GM08714 (cell line): Measurements from ENCODE around the gene EGF.
"Not testable (repeated sequence)": the region's sequence is repeated elsewhere in the genome, so short reads cannot be mapped to it uniquely, and the experiment has no call there.

ENCODE experiments used
- H3K4me3 ChIP-seq: fragments of 200-500 bp; sonication (Bioruptor generic); 2 replicates; pipeline ENCODE4 v1.5.1; 2014; ENCODE audit warnings: mild to moderate bottlenecking, low read length, inconsistent platforms
- ZNF274 ChIP-seq: IDR thresholded peaks from 2 replicates; pipeline ENCODE4 v1.6.1; 2012; ENCODE audit warnings: mild to moderate bottlenecking, low read depth, low read length

The EGF gene

DNA sequence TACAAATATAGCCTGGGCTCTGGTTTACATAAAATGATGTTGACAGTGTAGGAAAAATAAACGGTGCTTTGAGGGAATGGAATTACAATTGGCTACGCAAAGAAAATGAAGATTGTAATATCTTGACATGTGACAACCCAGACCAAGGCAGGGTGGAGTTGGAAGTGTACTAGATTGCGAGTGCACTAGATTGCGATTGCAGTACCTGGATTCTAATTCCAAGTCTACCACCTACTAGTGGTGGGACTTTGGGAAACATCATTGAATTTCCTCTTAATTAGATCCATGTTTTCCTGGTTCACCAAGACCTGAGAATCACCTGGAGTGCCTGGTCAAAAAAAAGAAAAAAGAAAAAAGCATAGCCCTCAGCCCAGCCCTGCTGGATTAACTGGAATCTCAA is 18.6 kb downstream of the EGF start:
- H3K4me3 ChIP-seq = no peak overlapping the region
- TF ChIP-seq ZNF274 = no peak

- not testable (repeated sequence) for H3K4me3 ChIP-seq
These were observed 24.7 kb downstream of the EGF start for GRCh38 chr4:109937352-109937751.

DNA sequence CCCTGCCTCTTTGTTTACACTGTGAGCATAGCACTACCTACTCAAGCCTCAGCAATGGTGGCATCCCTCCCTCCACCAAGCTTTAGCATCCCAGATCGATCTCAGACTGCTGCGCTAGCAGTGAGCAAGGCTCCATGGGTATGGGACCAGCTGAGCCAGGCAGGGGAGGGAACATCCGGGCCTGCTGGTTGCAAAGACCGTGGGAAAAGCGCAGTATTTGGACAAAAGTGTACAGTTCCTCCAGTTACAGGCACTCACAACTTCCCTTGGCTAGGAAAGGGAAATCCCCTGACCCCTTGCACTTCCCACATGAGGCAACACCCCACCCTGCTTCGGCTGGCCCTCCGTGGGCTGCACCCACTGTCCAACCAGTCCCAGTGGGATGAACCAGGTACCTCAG is 26.5 kb downstream of the EGF start:
- H3K4me3 ChIP-seq = no peak overlapping the region

DNA sequence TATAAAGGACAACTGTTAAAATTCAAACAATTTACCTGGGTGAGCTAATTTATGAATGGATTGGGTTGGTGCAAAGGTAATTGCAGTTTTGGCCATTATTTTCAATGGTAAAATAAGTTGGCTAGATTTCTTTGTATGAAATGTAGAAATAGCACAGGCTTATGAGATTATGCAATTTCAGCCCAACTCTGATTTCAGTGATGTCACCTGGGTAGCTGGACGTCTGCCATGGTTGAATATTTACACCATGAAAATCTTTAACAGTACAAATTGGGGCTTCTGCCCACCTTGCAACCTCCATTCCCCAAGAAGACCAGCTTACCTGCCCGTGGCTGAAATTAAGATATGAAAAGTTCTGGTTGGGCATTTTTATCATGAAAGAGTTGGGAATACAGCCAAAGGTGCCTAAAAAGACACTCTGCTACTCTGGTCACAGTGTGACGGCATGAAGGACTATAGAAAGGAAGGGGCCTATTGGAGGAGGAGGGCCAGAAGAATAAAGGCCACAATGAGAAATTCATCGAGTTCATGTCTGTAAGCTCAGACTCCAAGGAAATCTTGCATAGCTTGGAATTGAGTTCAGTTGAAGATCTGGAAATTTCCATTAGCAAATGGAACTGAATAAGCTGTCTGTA is 29.7 kb downstream of the EGF start:
- no peak for TF ChIP-seq ZNF274

More for the DNA sequence above, 26.5 kb downstream of the EGF start:
- TF ChIP-seq ZNF274 = no peak

DNA sequence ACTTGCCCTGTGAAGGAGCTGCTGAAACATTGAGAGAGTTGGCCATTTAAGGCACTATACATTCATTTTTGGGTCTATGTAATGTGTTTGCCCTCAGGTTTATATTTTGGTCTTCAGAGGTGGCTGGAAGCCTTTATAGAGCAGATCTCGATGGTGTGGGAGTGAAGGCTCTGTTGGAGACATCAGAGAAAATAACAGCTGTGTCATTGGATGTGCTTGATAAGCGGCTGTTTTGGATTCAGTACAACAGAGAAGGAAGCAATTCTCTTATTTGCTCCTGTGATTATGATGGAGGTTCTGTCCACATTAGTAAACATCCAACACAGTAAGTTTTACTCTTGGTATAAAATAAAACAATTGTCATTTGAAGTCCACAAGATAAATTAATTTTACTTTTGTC is 31.1 kb downstream of the EGF start:
- H3K4me3 ChIP-seq = no peak overlapping the region
- no peak for TF ChIP-seq ZNF274

More for the DNA sequence above, 29.7 kb downstream of the EGF start:
- no peak overlapping the region for H3K4me3 ChIP-seq

GRCh38 chr4:109944591-109944990 is 31.9 kb downstream of the EGF start:
- no peak for TF ChIP-seq ZNF274
- no peak overlapping the region for H3K4me3 ChIP-seq

GRCh38 chr4:109945056-109945455 is 32.4 kb downstream of the EGF start:
- TF ChIP-seq ZNF274 = no peak
- H3K4me3 ChIP-seq = no peak overlapping the region

DNA sequence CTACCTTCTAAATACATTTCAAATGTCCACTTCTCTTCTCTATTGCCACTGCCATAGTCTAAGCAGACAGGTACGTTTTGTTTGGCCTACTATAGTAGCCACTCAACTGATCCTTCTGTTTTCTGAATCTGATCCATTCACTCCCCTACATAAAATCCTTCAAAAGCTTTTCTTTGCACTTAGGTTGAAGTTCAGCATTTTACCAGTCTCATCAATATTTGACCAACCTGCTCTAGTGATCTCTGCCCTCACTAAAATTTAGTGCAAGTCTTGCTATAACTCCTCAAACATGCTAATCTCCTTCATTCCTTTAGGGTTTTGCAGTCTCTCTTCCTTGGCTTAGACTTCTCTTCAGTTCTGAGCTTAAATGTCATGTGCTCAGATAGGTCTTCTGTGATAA is 33.4 kb downstream of the EGF start:
- no peak for TF ChIP-seq ZNF274
- no peak overlapping the region for H3K4me3 ChIP-seq

DNA sequence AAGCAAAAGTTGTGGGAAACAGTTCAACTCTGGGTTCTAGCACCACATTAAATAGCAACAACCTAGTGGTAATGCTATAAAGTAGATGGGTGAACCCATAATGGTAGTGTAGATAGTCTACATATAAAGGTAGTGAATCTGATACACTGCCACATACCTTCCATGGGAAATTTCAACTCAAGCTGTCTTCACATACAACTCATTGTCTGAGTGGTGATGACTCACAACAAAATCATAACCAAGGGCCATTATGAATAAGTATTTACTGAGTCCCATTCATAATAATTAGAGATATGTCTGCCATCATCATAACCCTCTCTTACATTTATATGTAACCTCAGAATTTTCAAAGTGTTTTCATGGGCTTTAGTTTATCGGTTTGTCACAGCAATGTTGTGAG is 34.8 kb downstream of the EGF start:
- TF ChIP-seq ZNF274 = no peak
- no peak overlapping the region for H3K4me3 ChIP-seq

DNA sequence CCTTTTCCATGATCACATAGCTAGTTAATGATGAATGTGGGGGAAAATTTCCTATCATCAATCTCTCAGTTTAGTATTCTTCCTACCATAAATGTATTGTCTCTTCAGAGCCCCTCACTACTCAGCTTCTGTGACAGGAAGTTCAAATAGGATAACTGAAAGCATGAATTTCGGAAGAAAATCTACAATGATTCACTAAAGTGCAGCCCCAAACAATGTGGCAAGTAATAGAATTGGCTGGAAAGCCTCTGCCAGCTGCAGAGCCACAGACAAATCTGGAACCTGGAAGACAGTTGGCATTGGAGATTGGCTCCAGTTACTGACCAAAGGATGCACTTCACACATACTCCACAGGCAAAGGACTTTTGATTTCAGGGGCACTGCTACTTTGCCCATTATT is 35.2 kb downstream of the EGF start:
- no peak overlapping the region for H3K4me3 ChIP-seq
- TF ChIP-seq ZNF274 = no peak

DNA sequence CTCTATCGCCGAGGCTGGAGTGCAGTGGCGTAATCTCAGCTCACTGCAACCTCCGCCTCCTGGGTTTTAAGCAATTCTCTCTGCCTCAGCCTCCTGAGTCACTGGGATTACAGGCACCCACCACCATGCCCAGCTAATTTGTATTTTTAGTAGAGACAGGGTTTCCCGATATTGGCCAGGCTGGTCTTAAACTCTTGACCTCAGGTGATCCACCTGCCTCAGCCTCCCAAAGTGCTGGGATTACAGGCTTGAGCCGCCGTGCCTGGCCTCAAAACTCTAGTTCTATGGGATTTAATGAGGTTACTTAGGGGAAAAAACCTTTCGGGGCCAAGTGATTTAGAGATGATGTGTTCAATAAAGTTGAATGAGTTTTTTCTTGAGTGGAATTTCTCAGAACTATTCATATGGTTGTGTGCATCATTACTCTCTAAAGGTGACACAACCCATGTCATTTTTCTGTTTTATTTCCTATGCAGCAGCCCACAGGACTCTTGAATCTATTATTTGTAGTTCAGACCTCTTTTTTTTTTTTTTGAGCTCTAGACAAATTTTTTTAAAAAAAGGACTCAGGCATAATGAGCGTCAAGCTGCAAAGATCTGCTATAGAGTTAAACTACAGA is 36.5 kb downstream of the EGF start:
- H3K4me3 ChIP-seq = not testable (repeated sequence)

GRCh38 chr4:109952612-109953011 is 39.9 kb downstream of the EGF start:
- no peak for TF ChIP-seq ZNF274
- H3K4me3 ChIP-seq = no peak overlapping the region

DNA sequence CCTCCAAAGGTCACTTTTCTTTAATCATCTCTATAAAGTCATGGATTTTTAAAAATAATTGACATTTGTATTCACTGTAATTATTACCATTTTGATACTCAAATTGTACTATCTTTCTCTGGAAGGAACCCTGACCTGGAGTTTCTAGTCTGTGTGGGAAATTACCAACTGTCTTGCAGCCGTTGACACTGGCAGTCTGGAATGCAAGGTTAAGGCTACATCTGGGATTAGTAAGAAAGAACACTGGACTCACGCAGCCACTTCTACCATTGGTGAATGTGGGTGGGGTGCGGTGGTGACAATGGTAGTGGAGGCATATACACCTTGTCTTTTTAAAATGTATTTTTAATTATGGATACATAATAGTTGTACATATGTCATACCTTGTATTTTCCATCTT is 40.9 kb downstream of the EGF start:
- H3K4me3 ChIP-seq = no peak overlapping the region
- TF ChIP-seq ZNF274 = no peak

DNA sequence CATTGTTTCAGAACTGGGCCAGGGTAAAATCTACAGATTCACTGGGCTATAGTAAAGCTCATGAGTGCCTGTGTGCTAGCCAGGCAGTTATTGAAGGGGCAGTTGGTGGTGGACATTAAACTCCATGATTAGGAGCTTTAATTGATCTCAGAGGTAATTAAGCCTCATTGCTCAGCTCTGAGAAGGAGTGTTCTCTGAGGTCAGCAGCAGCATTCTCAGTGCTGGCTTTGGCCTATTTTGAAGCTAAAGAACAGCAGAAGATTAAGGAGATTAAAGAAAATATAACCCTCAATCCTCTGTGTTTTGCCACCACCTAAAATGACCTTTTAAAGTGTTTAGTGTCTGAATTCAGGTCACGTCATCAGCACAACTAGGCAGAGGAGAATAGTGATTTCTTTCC is 42.5 kb downstream of the EGF start:
- no peak overlapping the region for H3K4me3 ChIP-seq
- TF ChIP-seq ZNF274 = no peak

DNA sequence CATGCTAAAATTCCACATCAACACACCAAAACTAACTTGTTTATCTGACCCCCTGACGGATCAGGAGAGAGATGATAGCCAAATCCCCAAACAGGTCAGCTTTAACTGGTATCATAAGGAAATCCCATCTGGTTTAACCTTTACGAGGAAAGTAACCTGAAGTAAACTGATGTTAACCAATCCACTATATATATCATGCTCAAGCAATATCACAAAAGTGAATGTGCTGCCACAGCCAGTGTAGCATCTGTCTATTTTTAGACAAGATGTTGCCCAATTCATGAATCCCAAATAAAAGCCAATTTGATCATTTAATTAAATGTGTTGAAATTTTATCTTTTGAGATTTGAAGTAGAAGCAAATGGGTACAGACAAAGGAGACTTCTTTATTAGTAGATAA is 44.5 kb downstream of the EGF start:
- no peak overlapping the region for H3K4me3 ChIP-seq
- TF ChIP-seq ZNF274 = no peak

- TF ChIP-seq ZNF274 = no peak
These were observed 46.5 kb downstream of the EGF start for GRCh38 chr4:109959195-109959594.

GRCh38 chr4:109962401-109962800 is 49.7 kb downstream of the EGF start:
- TF ChIP-seq ZNF274 = no peak
- H3K4me3 ChIP-seq = no peak overlapping the region

More at GRCh38 chr4:109959195-109959594, 46.5 kb downstream of the EGF start:
- H3K4me3 ChIP-seq = no peak overlapping the region
